ENCODE measurements around the gene VMP1.
A peak's percentile ranks its signal among the peaks of the same experiment; 100 is the strongest.

VMP1 gene

GRCh38 chr17:59733697-59734096 lies 26.2 kb downstream of the VMP1 start:
- TF ChIP-seq CTCF (conservative IDR thresholded peaks at IDR 0.05; ENCODE audit: low read depth, low read length): no peak
- DNase-seq (ENCODE audit: low read depth): no peak
- H3K4me3 ChIP-seq (ENCODE audit: low read depth, low read length): no peak overlapping the region

DNA sequence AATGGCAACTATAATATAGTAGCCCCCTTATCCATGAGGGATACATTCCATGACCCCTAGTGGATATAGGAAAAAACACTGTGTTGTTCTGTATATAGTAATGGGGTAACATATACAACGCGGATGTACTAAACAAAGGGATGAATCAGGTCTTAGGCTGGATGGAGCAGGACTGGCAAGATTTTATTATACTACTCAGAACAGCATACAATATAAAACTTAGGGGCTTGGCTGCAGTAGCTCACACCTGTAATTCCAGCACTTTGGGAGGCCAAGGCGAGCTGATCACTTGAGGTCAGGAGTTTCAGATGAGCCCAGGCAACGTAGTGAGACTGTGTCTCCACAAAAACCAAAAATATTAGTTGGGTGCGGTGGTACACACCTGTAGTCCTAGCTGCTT lies 26.8 kb downstream of the VMP1 start:
- DNase-seq (ENCODE audit: low read depth): no peak
- TF ChIP-seq CTCF (conservative IDR thresholded peaks at IDR 0.05; ENCODE audit: low read depth, low read length): no peak
- no peak overlapping the region for H3K4me3 ChIP-seq (ENCODE audit: low read depth, low read length)

DNA sequence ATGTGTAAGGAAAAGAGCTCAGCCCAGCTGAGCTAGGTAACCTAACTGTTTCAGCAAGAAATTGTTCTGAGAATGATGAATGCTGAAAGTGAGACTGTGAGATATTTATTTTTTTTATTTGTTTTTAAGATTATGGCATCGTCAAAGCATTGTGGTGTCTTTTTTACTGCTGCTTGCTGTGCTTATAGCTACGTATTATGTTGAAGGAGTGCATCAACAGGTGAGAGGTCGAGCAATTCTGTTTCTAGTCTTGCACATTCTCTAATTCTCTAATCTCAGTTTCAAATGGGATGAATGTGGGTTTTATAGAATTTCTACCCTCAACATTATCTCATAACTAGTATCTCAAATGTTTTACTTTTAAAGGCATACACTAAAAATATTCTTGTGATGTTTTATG lies 29.9 kb downstream of the VMP1 start:
- TF ChIP-seq CTCF (conservative IDR thresholded peaks at IDR 0.05; ENCODE audit: low read depth, low read length): no peak
- H3K4me3 ChIP-seq (ENCODE audit: low read depth, low read length): no peak overlapping the region
- DNase-seq (ENCODE audit: low read depth): no peak

DNA sequence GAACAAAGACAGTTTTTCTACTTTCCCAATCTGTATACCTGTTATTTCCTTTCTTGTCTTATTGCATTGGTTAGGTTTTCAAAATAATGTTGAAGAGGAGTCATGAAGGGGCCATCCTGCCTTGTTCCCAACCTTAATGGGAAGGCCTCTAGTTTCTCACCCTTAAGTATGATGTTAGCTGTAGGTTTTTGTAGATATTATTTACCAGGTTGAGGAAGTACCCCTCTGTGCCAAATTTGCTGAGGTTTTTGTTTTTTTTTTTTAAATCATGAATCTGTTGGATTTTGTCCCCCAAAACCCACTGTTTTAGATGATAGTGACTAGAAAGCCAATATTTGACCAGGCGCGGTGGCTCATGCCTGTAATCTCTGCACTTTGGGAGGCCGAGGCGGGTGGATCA lies 36.4 kb downstream of the VMP1 start:
- TF ChIP-seq CTCF (conservative IDR thresholded peaks at IDR 0.05; ENCODE audit: low read depth, low read length): no peak
- no peak overlapping the region for H3K4me3 ChIP-seq (ENCODE audit: low read depth, low read length)
- no peak for DNase-seq (ENCODE audit: low read depth)

GRCh38 chr17:59745040-59745439 lies 37.6 kb downstream of the VMP1 start:
- no peak for DNase-seq (ENCODE audit: low read depth)
- TF ChIP-seq CTCF (conservative IDR thresholded peaks at IDR 0.05; ENCODE audit: low read depth, low read length): no peak
- no peak overlapping the region for H3K4me3 ChIP-seq (ENCODE audit: low read depth, low read length)

GRCh38 chr17:59746849-59747445 lies 39.5 kb downstream of the VMP1 start:
- DNase-seq (ENCODE audit: low read depth): peak; percentile 80
- no peak overlapping the region for H3K4me3 ChIP-seq (ENCODE audit: low read depth, low read length)
- TF ChIP-seq CTCF (conservative IDR thresholded peaks at IDR 0.05; ENCODE audit: low read depth, low read length): peak; percentile 63

GRCh38 chr17:59748591-59748990 lies 41.1 kb downstream of the VMP1 start:
- no peak overlapping the region for H3K4me3 ChIP-seq (ENCODE audit: low read depth, low read length)
- no peak for DNase-seq (ENCODE audit: low read depth)
- no peak for TF ChIP-seq CTCF (conservative IDR thresholded peaks at IDR 0.05; ENCODE audit: low read depth, low read length)
